H9 (cell line): ENCODE results near the gene SF1. TPM values are rescaled to one million over a fixed set of nuclear protein-coding genes. Genes with fewer than 3 reads are reported as not detected.
A peak's percentile ranks its signal among the peaks of the same experiment; 100 is the strongest.

ENCODE experiments used
- DNase-seq: peaks from one replicate; pipeline ENCODE4 v3.0.0-alpha.2; 2017
- H2AFZ ChIP-seq: one replicate; pipeline ENCODE4 v1.6.1; 2013; ENCODE audit warnings: mild to moderate bottlenecking, low read length, control low read depth, moderate library complexity
- H2AK5ac ChIP-seq: 2 replicates; pipeline ENCODE4 v1.6.1; 2013; ENCODE audit warnings: low read length, control low read depth, mixed read lengths; ENCODE audit not compliant: insufficient read length
- H2BK120ac ChIP-seq: one replicate; pipeline ENCODE4 v1.6.1; 2013; ENCODE audit warnings: low read depth, mild to moderate bottlenecking, low read length, control low read depth, inconsistent platforms; ENCODE audit not compliant: poor library complexity, severe bottlenecking
- H2BK12ac ChIP-seq: 2 replicates; pipeline ENCODE4 v1.6.1; 2013; ENCODE audit warnings: low read length, control low read depth, mixed read lengths, low read depth; ENCODE audit not compliant: insufficient read length
- H2BK15ac ChIP-seq: 2 replicates; pipeline ENCODE4 v1.6.1; 2013; ENCODE audit warnings: low read depth, low read length, control low read depth
- H2BK20ac ChIP-seq: one replicate; pipeline ENCODE4 v1.6.1; 2013; ENCODE audit warnings: low read depth, mild to moderate bottlenecking, low read length, control low read depth, inconsistent platforms; ENCODE audit not compliant: poor library complexity, severe bottlenecking
- H2BK5ac ChIP-seq: 2 replicates; pipeline ENCODE4 v1.6.1; 2013; ENCODE audit warnings: low read length, control low read depth, mixed read lengths; ENCODE audit not compliant: insufficient read length
- H3K14ac ChIP-seq: 2 replicates; pipeline ENCODE4 v1.6.1; 2013; ENCODE audit warnings: low read length, control low read depth; ENCODE audit not compliant: insufficient read depth
- H3K18ac ChIP-seq: 2 replicates; pipeline ENCODE4 v1.6.1; 2013; ENCODE audit warnings: low read depth, mild to moderate bottlenecking, mixed read lengths, low read length, control low read depth; ENCODE audit not compliant: insufficient read length
- H3K23ac ChIP-seq: 2 replicates; pipeline ENCODE4 v1.6.1; 2013; ENCODE audit warnings: low read length, control low read depth, mixed read lengths, low read depth; ENCODE audit not compliant: insufficient read length
- H3K23me2 ChIP-seq: 2 replicates; pipeline ENCODE4 v1.6.1; 2013; ENCODE audit warnings: low read depth, mild to moderate bottlenecking, mixed read lengths, low read length, control low read depth; ENCODE audit not compliant: insufficient read length, poor library complexity, severe bottlenecking
- H3K27ac ChIP-seq: 2 replicates; pipeline ENCODE4 v1.5.1; 2013; ENCODE audit warnings: low read length, control low read depth, mixed read lengths, low read depth; ENCODE audit not compliant: insufficient read length
- H3K27me3 ChIP-seq: 2 replicates; pipeline ENCODE4 v1.6.1; 2013; ENCODE audit warnings: low read length, control low read depth, inconsistent platforms; ENCODE audit not compliant: insufficient read depth
- H3K4ac ChIP-seq: 2 replicates; pipeline ENCODE4 v1.6.1; 2013; ENCODE audit warnings: low read depth, mild to moderate bottlenecking, control low read depth, inconsistent platforms, low read length, moderate library complexity
- H3K4me1 ChIP-seq: 2 replicates; pipeline ENCODE4 v1.6.1; 2013; ENCODE audit warnings: low read length, control low read depth, inconsistent platforms; ENCODE audit not compliant: insufficient read depth
- H3K4me2 ChIP-seq: 2 replicates; pipeline ENCODE4 v1.6.1; 2013; ENCODE audit warnings: low read length, control low read depth, mixed read lengths; ENCODE audit not compliant: insufficient read length, insufficient read depth
- H3K56ac ChIP-seq: 2 replicates; pipeline ENCODE4 v1.6.1; 2013; ENCODE audit warnings: low read depth, mild to moderate bottlenecking, mixed read lengths, low read length, control low read depth; ENCODE audit not compliant: insufficient read length
- H3K79me1 ChIP-seq: 2 replicates; pipeline ENCODE4 v1.6.1; 2013; ENCODE audit warnings: low read depth, mild to moderate bottlenecking, moderate library complexity, low read length, control low read depth, inconsistent platforms; ENCODE audit not compliant: insufficient read depth, poor library complexity, severe bottlenecking
- H3K79me2 ChIP-seq: 2 replicates; pipeline ENCODE4 v1.6.1; 2013; ENCODE audit warnings: low read length, control low read depth, inconsistent platforms; ENCODE audit not compliant: insufficient read depth
- H3K9ac ChIP-seq: 2 replicates; pipeline ENCODE4 v1.6.1; 2013; ENCODE audit warnings: low read length, control low read depth, mixed read lengths; ENCODE audit not compliant: insufficient read length; ENCODE audit errors: extremely low read depth
- H3K9me3 ChIP-seq: one replicate; pipeline ENCODE4 v1.6.1; 2013; ENCODE audit warnings: low read depth, low read length, inconsistent platforms; ENCODE audit not compliant: control insufficient read depth
- H3T11ph ChIP-seq: one replicate; pipeline ENCODE4 v1.6.1; 2013; ENCODE audit warnings: mild to moderate bottlenecking, low read length, control low read depth, inconsistent platforms
- H4K20me1 ChIP-seq: one replicate; pipeline ENCODE4 v1.6.1; 2013; ENCODE audit not compliant: control insufficient read depth, insufficient read length, insufficient read depth
- H4K5ac ChIP-seq: 2 replicates; pipeline ENCODE4 v1.6.1; 2013; ENCODE audit warnings: low read depth, mild to moderate bottlenecking, mixed read lengths, low read length, control low read depth; ENCODE audit not compliant: insufficient read length
- H4K8ac ChIP-seq: replicated peaks from 2 replicates; pipeline ENCODE4 v1.6.1; 2013; ENCODE audit warnings: low read length, control low read depth, mixed read lengths, low read depth; ENCODE audit not compliant: insufficient read length
- H4K91ac ChIP-seq: 2 replicates; pipeline ENCODE4 v1.6.1; 2013; ENCODE audit warnings: low read depth, mild to moderate bottlenecking, moderate library complexity, mixed read lengths, low read length, control low read depth; ENCODE audit not compliant: insufficient read length
- H3K27ac Mint-ChIP-seq, 3 experiments: 2 replicates in 2 of 3; 3 replicates in 1 of 3; pipeline ENCODE4 v1.8.0; 2020 to 2021; ENCODE audit warnings: mixed read lengths in 3 of 3, mild to moderate bottlenecking in 1 of 3, moderate library complexity in 1 of 3
- H3K27me3 Mint-ChIP-seq: 2 replicates; pipeline ENCODE4 v1.8.0; 2021; ENCODE audit warnings: low read depth, mild to moderate bottlenecking, moderate library complexity, mixed read lengths
- H3K36me3 Mint-ChIP-seq, 3 experiments: 2 replicates in 2 of 3; 3 replicates in 1 of 3; pipeline ENCODE4 v1.8.0; 2020 to 2021; ENCODE audit warnings: low read depth in 3 of 3, mixed read lengths in 3 of 3; ENCODE audit not compliant: insufficient read depth in 1 of 3
- H3K4me1 Mint-ChIP-seq, 2 experiments: 2 replicates each; pipeline ENCODE4 v1.8.0; 2020; ENCODE audit warnings: mixed read lengths in 2 of 2
- H3K4me3 Mint-ChIP-seq, 2 experiments: 2 replicates in 1 of 2; 3 replicates in 1 of 2; pipeline ENCODE4 v1.8.0; 2020 to 2021; ENCODE audit warnings: mild to moderate bottlenecking in 2 of 2, mixed read lengths in 2 of 2, moderate library complexity in 1 of 2
- H3K9me3 Mint-ChIP-seq, 2 experiments: 2 replicates in 1 of 2; 3 replicates in 1 of 2; pipeline ENCODE4 v1.8.0; 2020; ENCODE audit warnings: mild to moderate bottlenecking in 2 of 2, mixed read lengths in 2 of 2, moderate library complexity in 1 of 2
- CTCF ChIP-seq: fragments of 200-600 bp; sonication (generic); conservative IDR thresholded peaks from 3 replicates; pipeline ENCODE4 v1.8.0; 2021; ENCODE audit warnings: antibody characterized with exemption, mild to moderate bottlenecking
- WGBS: extraction: QIAGEN DNeasy Blood & Tissue Kit; methylation state at CpG from one replicate; pipeline ENCODE4 v1.1.7; 2013; ENCODE audit warnings: missing lambda C conversion rate, low lambda C conversion rate, mixed read lengths; ENCODE audit not compliant: insufficient read length; ENCODE audit errors: extremely low coverage; 5-methylcytosine and 5-hydroxymethylcytosine counted together
- total RNA-seq: library from RNA; stranded (reverse); gene quantifications from 2 replicates; pipeline ENCODE4 v1.2.1, GENCODE V29; 2021

Gene SF1
- total RNA-seq, 1 experiment from 2014 or later, result 528 TPM

DNA sequence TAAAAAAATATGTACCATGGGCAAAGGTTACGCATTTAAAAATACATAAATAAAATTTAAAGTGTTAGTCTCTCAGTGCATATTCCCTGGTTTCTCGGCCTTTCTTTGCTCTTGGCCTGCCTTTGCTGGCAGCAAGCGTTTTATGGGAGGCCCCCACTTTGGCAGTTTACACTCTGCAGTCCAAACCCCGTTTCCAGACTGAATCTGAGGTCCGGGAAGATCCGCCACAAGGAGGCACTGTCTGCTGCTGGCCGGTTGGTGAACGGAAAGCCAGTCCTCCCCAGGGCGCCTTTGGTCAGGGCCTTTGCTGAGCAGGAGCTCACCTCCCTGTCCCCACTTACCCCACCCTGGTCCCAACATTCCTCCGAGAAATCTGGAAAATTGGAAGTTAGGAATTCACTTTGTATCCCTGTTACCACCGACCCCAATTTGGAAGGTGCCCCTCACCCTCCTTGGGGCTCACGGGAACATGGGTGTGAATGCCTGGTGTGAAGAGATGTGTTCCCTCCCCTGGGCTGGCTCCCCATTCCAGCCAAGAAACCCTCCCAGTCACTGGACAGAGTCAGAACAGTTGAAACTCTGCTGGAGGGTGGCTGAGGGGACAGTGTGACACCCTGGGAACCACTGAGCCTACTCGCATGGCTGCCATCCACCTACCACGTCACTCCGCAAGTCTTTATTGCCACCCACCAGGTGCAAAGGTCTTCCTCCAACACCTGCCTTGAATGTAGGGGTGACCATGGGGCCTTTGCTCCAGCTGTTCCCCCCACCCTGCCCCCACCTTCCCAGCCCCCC lies 9.4 kb upstream of the SF1 start:
- H3K4me1 ChIP-seq, result no peaks in the 10 kb centered on the region
- no peak overlapping the region for H2AK5ac ChIP-seq
- no peak overlapping the region for H2BK12ac ChIP-seq
- no peak overlapping the region for H2BK15ac ChIP-seq
- H2BK5ac ChIP-seq, result no peak overlapping the region
- H3K18ac ChIP-seq, result no peak overlapping the region
- H3K4me1 Mint-ChIP-seq, result 0 out of 4 replicates have a peak, but pooled peaks cover 0 to 2% of the 10 kb centered on the region in 2 experiments
- no peak overlapping the region for H3T11ph ChIP-seq
- WGBS, result no CpG with 5 or more reads among the region's 15 CpGs
- DNase-seq, result peak; percentile 76
- H3K27ac Mint-ChIP-seq, result no peak overlapping the region; a peak in 1 of 7 replicates
- H3K14ac ChIP-seq, result no peak overlapping the region
- H2BK120ac ChIP-seq, result no peak overlapping the region
- no peak overlapping the region for H3K23ac ChIP-seq
- H4K8ac ChIP-seq, result no peak overlapping the region
- no peak overlapping the region for H4K5ac ChIP-seq
- no peak overlapping the region for H3K27ac ChIP-seq
- H4K91ac ChIP-seq, result no peak overlapping the region
- no peaks in the 10 kb centered on the region for H3K27me3 Mint-ChIP-seq
- no peak overlapping the region for H2BK20ac ChIP-seq
- peaks cover 0 to 6% (median 2%) of the 10 kb centered on the region in 3 experiments; a peak in 2 of 7 replicates for H3K36me3 Mint-ChIP-seq
- no peak overlapping the region for H3K56ac ChIP-seq
- H3K9me3 ChIP-seq, result no peaks in the 10 kb centered on the region
- H3K9me3 Mint-ChIP-seq, result no peaks in the 10 kb centered on the region
- H4K20me1 ChIP-seq, result no peaks in the 10 kb centered on the region
- TF ChIP-seq CTCF, result peak; percentile 87
- H3K4me2 ChIP-seq, result no peak overlapping the region
- H3K23me2 ChIP-seq, result no peaks in the 10 kb centered on the region
- H3K79me2 ChIP-seq, result no peaks in the 10 kb centered on the region
- no peaks in the 10 kb centered on the region for H3K79me1 ChIP-seq
- H2AFZ ChIP-seq, result no peak overlapping the region
- no peak overlapping the region for H3K4ac ChIP-seq
- H3K4me3 Mint-ChIP-seq, result no peak overlapping the region
- H3K9ac ChIP-seq, result no peak overlapping the region
- no peaks in the 10 kb centered on the region for H3K27me3 ChIP-seq
